Muscle of leg (tissue), 11 donors: ENCODE data around the gene FOXQ1. TPM values are rescaled to one million over a fixed set of nuclear protein-coding genes. Genes with fewer than 3 reads are reported as not detected.
A peak's percentile ranks its signal among the peaks of the same experiment; 100 is the strongest.

Experiments
- DNase-seq: peaks from one replicate; pipeline ENCODE4 v3.0.0; 2013
- H3K27ac ChIP-seq: one replicate; pipeline ENCODE4 v1.5.1; 2013; ENCODE audit warnings: mild to moderate bottlenecking, low read length, control low read depth
- H3K27me3 ChIP-seq: one replicate; pipeline ENCODE4 v1.6.1; 2013; ENCODE audit warnings: low read length; ENCODE audit not compliant: control insufficient read depth, insufficient read depth
- H3K36me3 ChIP-seq: one replicate; pipeline ENCODE4 v1.6.1; 2013; ENCODE audit warnings: low read length; ENCODE audit not compliant: control insufficient read depth, insufficient read depth
- H3K4me1 ChIP-seq: one replicate; pipeline ENCODE4 v1.6.1; 2013; ENCODE audit warnings: low read length; ENCODE audit not compliant: control insufficient read depth, insufficient read depth
- H3K4me3 ChIP-seq: one replicate; pipeline ENCODE4 v1.5.1; 2013; ENCODE audit warnings: low read length, control low read depth
- H3K9me3 ChIP-seq: replicated peaks from 2 replicates; pipeline ENCODE4 v1.6.1; 2013; ENCODE audit warnings: low read depth, low read length; ENCODE audit not compliant: control insufficient read depth
- WGBS: methylation state at CpG from one replicate; pipeline ENCODE4 v1.1.5; 2013; ENCODE audit warnings: missing lambda C conversion rate; ENCODE audit not compliant: insufficient coverage; 5-methylcytosine and 5-hydroxymethylcytosine counted together
- polyA plus RNA-seq, 8 donors: library from polyadenylated mRNA; unstranded; fragments of 120-200 nt; gene quantifications; one replicate each; pipeline versions ENCODE4 v1.2.1 to v1.2.3, GENCODE V29; 2013; ENCODE audit warnings: inconsistent platforms in 1 of 8, low replicate concordance in 1 of 8; ENCODE audit not compliant: insufficient read length in 8 of 8, insufficient read depth in 1 of 8
- total RNA-seq: library from RNA; stranded (reverse); fragments of 120-200 nt; gene quantifications from one replicate; pipeline ENCODE4 v1.2.4, GENCODE V29; 2013

FOXQ1 gene
- total and polyA plus RNA-seq, 9 donors, result 0.04 to 0.44 (median 0.07) TPM; not detected in 4

GRCh38 chr6:1290805-1291204, 21.1 kb upstream of the FOXQ1 start:
- Histone ChIP-seq H3K9me3 (no peaks in the 10 kb centered on the region), H3K27me3 (peaks cover 5% of the 10 kb centered on the region), H3K4me1 (peaks cover under 1% of the 10 kb centered on the region), H3K27ac (no peak overlapping the region), H3K4me3 (no peak overlapping the region), H3K36me3 (no peaks in the 10 kb centered on the region)
- no peak for DNase-seq
- WGBS, result 69% methylated on average over 2 of the region's 4 CpGs

DNA sequence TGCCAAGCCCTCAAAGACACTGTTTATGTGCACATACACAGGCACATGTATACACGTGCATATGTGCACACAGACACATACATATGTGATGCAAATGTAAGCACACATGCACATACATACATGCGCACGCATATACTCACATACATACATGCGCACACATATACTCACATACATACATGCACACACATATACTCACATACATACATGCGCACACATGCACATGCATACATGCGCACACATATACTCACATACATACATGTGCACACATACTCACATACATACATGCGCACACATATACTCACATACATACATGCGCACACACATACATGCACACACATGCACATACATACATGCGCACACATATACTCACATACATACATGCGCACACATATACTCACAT, 20.5 kb upstream of the FOXQ1 start:
- no peaks in the 10 kb centered on the region for H3K36me3 ChIP-seq
- no peak overlapping the region for H3K27ac ChIP-seq
- H3K4me1 ChIP-seq, result no peaks in the 10 kb centered on the region
- peaks cover 5% of the 10 kb centered on the region for H3K27me3 ChIP-seq
- 87% methylated on average over 9 of the region's 10 CpGs for WGBS
- no peaks in the 10 kb centered on the region for H3K9me3 ChIP-seq
- no peak overlapping the region for H3K4me3 ChIP-seq
- no peak for DNase-seq

GRCh38 chr6:1295420-1295819, 16.5 kb upstream of the FOXQ1 start:
- Histone ChIP-seq H3K36me3 (no peaks in the 10 kb centered on the region), H3K4me3 (no peak overlapping the region), H3K9me3 (no peaks in the 10 kb centered on the region), H3K27me3 (peaks cover 6% of the 10 kb centered on the region), H3K4me1 (no peaks in the 10 kb centered on the region), H3K27ac (no peak overlapping the region)
- WGBS, result 57% methylated on average over 2 of the region's 3 CpGs
- no peak for DNase-seq

DNA sequence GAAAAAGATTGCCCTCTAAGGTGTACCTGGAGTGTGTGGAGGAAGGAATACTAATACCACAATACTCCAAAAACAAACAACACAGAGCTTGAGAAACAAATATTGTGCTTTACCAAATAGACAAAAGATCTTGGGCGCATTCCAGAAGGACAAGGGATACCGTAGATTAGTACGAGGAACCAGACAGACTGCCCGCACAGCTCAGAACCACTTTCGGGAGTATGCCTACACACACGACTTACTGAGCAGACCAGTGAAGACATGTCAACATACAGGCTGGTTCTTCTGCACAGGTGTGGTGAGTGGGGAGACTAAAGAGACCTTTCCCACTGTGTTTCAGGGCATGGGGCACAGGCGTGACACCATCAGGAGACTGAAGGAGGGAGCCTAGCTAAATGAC, 15.8 kb upstream of the FOXQ1 start:
- Histone ChIP-seq H3K9me3 (no peaks in the 10 kb centered on the region), H3K36me3 (no peaks in the 10 kb centered on the region), H3K4me3 (no peak overlapping the region), H3K4me1 (no peaks in the 10 kb centered on the region), H3K27me3 (peaks cover 6% of the 10 kb centered on the region), H3K27ac (no peak overlapping the region)
- DNase-seq, result no peak
- WGBS, result 75% methylated on average over 4 of the region's 7 CpGs

GRCh38 chr6:1296542-1296941, 15.4 kb upstream of the FOXQ1 start:
- Histone ChIP-seq H3K27ac (no peak overlapping the region), H3K4me3 (no peak overlapping the region), H3K27me3 (peaks cover 6% of the 10 kb centered on the region), H3K4me1 (no peaks in the 10 kb centered on the region), H3K36me3 (no peaks in the 10 kb centered on the region), H3K9me3 (no peaks in the 10 kb centered on the region)
- WGBS, result no CpG with 5 or more reads among the region's 4 CpGs
- DNase-seq, result no peak

DNA sequence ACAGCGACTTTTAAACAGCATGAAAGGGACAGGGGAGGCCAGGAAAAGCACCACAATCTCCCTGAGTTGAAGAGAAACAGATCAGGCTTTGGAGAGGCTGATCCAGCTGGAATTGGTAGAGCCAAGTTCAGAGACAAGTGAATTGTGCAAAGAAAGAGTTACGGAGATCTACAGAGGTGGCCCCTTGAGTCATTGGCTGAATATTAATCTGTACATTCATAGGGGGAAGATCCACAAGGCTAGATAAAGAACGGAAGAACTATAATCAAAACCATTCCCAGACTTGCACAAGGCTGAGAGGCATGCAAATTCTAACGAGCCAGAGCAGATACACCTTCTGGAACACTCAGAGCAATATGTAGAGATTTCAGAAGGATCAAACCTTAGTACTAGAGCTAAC, 14.2 kb upstream of the FOXQ1 start:
- no peak overlapping the region for H3K27ac ChIP-seq
- DNase-seq, result no peak
- no peaks in the 10 kb centered on the region for H3K4me1 ChIP-seq
- no peak overlapping the region for H3K4me3 ChIP-seq
- WGBS, result 6% methylated on average over 1 of the region's 4 CpGs
- H3K9me3 ChIP-seq, result peaks cover 2% of the 10 kb centered on the region
- H3K36me3 ChIP-seq, result no peaks in the 10 kb centered on the region
- peaks cover 6% of the 10 kb centered on the region for H3K27me3 ChIP-seq

- no peak overlapping the region for H3K27ac ChIP-seq
- H3K27me3 ChIP-seq, result peaks cover 6% of the 10 kb centered on the region
- no peaks in the 10 kb centered on the region for H3K4me1 ChIP-seq
- WGBS, result no CpG with 5 or more reads among the region's 2 CpGs
- no peak overlapping the region for H3K4me3 ChIP-seq
- no peak for DNase-seq
- H3K36me3 ChIP-seq, result no peaks in the 10 kb centered on the region
- peaks cover 2% of the 10 kb centered on the region for H3K9me3 ChIP-seq
These were observed 13.1 kb upstream of the FOXQ1 start for GRCh38 chr6:1298768-1299167.

DNA sequence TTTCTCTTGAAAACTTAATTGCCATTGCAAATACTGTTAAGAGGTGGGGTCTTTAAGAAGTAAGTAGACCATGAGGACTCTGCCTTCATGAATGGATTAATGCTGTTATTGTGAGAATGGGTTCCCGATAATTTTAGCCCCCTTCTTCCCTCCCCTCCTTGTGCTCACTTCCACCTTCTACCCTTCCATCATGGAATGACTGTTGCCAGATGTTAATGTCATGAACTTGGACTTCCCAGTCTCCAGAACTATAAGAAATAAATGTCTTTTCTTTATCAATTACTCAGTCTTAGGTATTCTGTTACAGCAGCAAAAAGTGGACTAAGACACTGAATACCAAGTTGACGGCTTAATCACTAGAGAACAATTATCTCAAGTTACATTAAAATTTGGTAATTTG, 5.8 kb upstream of the FOXQ1 start:
- peaks cover 3% of the 10 kb centered on the region for H3K4me1 ChIP-seq
- WGBS, result no CpG with 5 or more reads among the region's 2 CpGs
- peaks cover 33% of the 10 kb centered on the region for H3K27me3 ChIP-seq
- no peak for DNase-seq
- no peak overlapping the region for H3K4me3 ChIP-seq
- H3K36me3 ChIP-seq, result no peaks in the 10 kb centered on the region
- H3K27ac ChIP-seq, result no peak overlapping the region
- peaks cover 2% of the 10 kb centered on the region for H3K9me3 ChIP-seq

- no peaks in the 10 kb centered on the region for H3K36me3 ChIP-seq
- no peaks in the 10 kb centered on the region for H3K9me3 ChIP-seq
- peaks cover 58% of the 10 kb centered on the region for H3K27me3 ChIP-seq
- H3K4me3 ChIP-seq, result no peak overlapping the region
- no peak overlapping the region for H3K27ac ChIP-seq
- DNase-seq, result no peak
- WGBS, result 27% methylated on average over 2 of the region's 6 CpGs
- H3K4me1 ChIP-seq, result peaks cover 12% of the 10 kb centered on the region
These were observed 2.5 kb upstream of the FOXQ1 start for GRCh38 chr6:1309366-1309765.

DNA sequence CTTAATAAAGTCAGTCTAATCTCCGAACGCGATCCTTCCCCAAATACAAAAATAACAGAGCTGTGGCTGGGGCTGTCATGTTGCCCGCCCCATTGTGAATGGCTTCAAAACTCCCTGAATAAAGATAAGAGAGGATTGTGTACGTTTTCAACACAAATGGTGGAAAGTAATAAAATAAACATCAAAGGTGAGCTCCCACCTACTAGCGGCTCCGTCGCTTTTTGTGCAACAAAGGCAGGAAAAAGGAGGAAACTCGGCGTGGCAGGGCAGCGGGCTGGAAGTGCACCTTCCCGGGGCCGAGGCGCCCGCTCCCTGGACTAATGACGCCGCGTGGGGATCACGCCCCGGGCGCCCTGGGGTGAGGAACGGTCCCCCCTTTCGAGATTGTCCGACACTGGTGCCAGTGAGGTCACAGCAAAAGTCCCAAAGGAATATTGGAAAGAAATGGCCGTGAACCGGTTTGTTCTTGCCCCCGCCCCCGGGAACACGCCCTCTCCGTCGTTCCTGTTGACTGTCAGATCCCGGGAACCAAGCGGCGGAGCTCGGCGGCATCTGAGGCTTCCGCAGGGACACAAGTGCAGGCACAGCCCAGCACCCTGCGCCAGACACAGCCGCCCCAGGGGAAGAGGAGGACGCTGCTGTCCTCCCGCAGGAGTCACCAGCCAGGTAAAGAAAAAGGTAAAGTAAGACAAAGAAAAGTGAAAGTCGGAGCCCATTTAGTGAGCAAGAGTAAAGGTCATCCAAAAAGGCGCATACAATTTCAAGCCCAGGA, 1.1 kb upstream of the FOXQ1 start:
- Histone ChIP-seq H3K9me3 (no peaks in the 10 kb centered on the region), H3K36me3 (no peaks in the 10 kb centered on the region), H3K4me3 (no peak overlapping the region), H3K27me3 (peaks cover 69% of the 10 kb centered on the region), H3K4me1 (peaks cover 12% of the 10 kb centered on the region), H3K27ac (no peak overlapping the region)
- WGBS, result 3% methylated on average over 35 of the region's 43 CpGs
- peak; percentile 11 for DNase-seq

GRCh38 chr6:1312203-1312472, 240 bp downstream of the FOXQ1 start:
- H3K4me1 ChIP-seq, result peaks cover 18% of the 10 kb centered on the region
- H3K36me3 ChIP-seq, result no peaks in the 10 kb centered on the region
- 0% methylated on average over 25 of the region's 25 CpGs for WGBS
- DNase-seq, result no peak
- no peaks in the 10 kb centered on the region for H3K9me3 ChIP-seq
- no peak overlapping the region for H3K4me3 ChIP-seq
- peaks cover 78% of the 10 kb centered on the region for H3K27me3 ChIP-seq
- H3K27ac ChIP-seq, result no peak overlapping the region
